H1 (cell line): ENCODE data around the gene AVP. TPM values are rescaled to one million over a fixed set of nuclear protein-coding genes. Genes with fewer than 3 reads are reported as not detected.

ENCODE experiments used
- CTCF ChIA-PET: fragments of 300-600 bp; sonication (Branson Sonifier 250); formaldehyde crosslinking; loops from one replicate; lab custom pipeline; 2021; ENCODE audit not compliant: partially characterized antibody; lab: Charles Lee
- POLR2A ChIA-PET: fragments of 300-600 bp; sonication (Branson Sonifier 250); formaldehyde crosslinking; loops from one replicate; lab custom pipeline; 2021; ENCODE audit warnings: inconsistent platforms; ENCODE audit not compliant: partially characterized antibody; lab: Charles Lee
- DNase-seq, 2 experiments: peaks; one replicate each; pipeline versions ENCODE4 v3.0.0 to v3.0.0-alpha.2; 2010 to 2022; ENCODE audit warnings: low spot score in 2 of 2, low read depth in 1 of 2, mixed read lengths in 1 of 2
- FAIRE-seq: peaks from 2 replicates; lab custom pipeline; 2011; peaks lifted over from hg19 to GRCh38; lab: Jason Lieb, UNC
- H2AFZ ChIP-seq: 2 replicates; pipeline ENCODE4 v1.8.1; 2012; ENCODE audit warnings: low read length, inconsistent platforms
- H2AK5ac ChIP-seq: 2 replicates; pipeline ENCODE4 v1.6.1; 2013; ENCODE audit warnings: low read depth, low read length
- H2BK120ac ChIP-seq: replicated peaks from 2 replicates; pipeline ENCODE3; 2013; ENCODE audit warnings: low read depth, low read length, inconsistent platforms
- H2BK12ac ChIP-seq: 2 replicates; pipeline ENCODE4 v1.6.1; 2013; ENCODE audit warnings: low read depth, low read length
- H2BK15ac ChIP-seq: 2 replicates; pipeline ENCODE4 v1.6.1; 2013; ENCODE audit warnings: low read length
- H2BK20ac ChIP-seq: 2 replicates; pipeline ENCODE4 v1.6.1; 2013; ENCODE audit warnings: low read length
- H2BK5ac ChIP-seq: 2 replicates; pipeline ENCODE4 v1.6.1; 2013; ENCODE audit warnings: low read depth, low read length
- H3K14ac ChIP-seq: 2 replicates; pipeline ENCODE4 v1.6.1; 2013; ENCODE audit warnings: inconsistent platforms; ENCODE audit not compliant: insufficient read length
- H3K18ac ChIP-seq: 2 replicates; pipeline ENCODE4 v1.6.1; 2013; ENCODE audit warnings: low read length; ENCODE audit errors: extremely low read depth
- H3K23ac ChIP-seq: 2 replicates; pipeline ENCODE4 v1.6.1; 2013; ENCODE audit warnings: inconsistent platforms; ENCODE audit not compliant: insufficient read length
- H3K23me2 ChIP-seq: 2 replicates; pipeline ENCODE4 v1.6.1; 2013; ENCODE audit warnings: low read depth, low read length
- H3K27ac ChIP-seq: 2 replicates; pipeline ENCODE4 v1.6.1; 2011; ENCODE audit warnings: low read depth, low read length, inconsistent platforms
- H3K27me3 ChIP-seq, 4 experiments: replicated peaks in 1 of 4; 1 replicate in 1 of 4; 2 replicates in 3 of 4; pipeline versions ENCODE4 v1.6.1 to v1.8.1; 2011 to 2013; ENCODE audit warnings: low read length in 3 of 4, mild to moderate bottlenecking in 3 of 4, inconsistent platforms in 2 of 4, mixed read lengths in 2 of 4, moderate library complexity in 1 of 4; ENCODE audit not compliant: control insufficient read depth in 3 of 4, insufficient read depth in 3 of 4; ENCODE audit errors: extremely low read depth in 1 of 4
- H3K36me3 ChIP-seq, 4 experiments: 2 replicates each; pipeline versions ENCODE4 v1.6.1 to v1.8.1; 2011 to 2013; ENCODE audit warnings: mild to moderate bottlenecking in 4 of 4, low read length in 3 of 4, moderate library complexity in 2 of 4, control low read depth in 1 of 4, inconsistent platforms in 1 of 4; ENCODE audit not compliant: insufficient read depth in 4 of 4, control insufficient read depth in 2 of 4
- H3K4ac ChIP-seq: replicated peaks from 2 replicates; pipeline ENCODE3; 2013; ENCODE audit warnings: low read length, low read depth, mixed read lengths, inconsistent platforms; ENCODE audit not compliant: insufficient read length
- H3K4me1 ChIP-seq, 4 experiments: replicated peaks in 1 of 4; 1 replicate in 1 of 4; 2 replicates in 3 of 4; pipeline versions ENCODE4 v1.6.1 to v1.8.1; 2011 to 2013; ENCODE audit warnings: low read length in 3 of 4, inconsistent platforms in 2 of 4, mixed read lengths in 1 of 4; ENCODE audit not compliant: insufficient read depth in 4 of 4, control insufficient read depth in 3 of 4
- H3K4me2 ChIP-seq, 2 experiments: 2 replicates each; pipeline versions ENCODE4 v1.6.1 to v1.8.1; 2011 to 2013; ENCODE audit warnings: low read depth in 2 of 2, low read length in 2 of 2, control low read depth in 1 of 2, inconsistent platforms in 1 of 2, mild to moderate bottlenecking in 1 of 2; ENCODE audit not compliant: insufficient read depth in 1 of 2
- H3K4me3 ChIP-seq, 4 experiments: fragments of 200-600, 300-600 bp in 1 of 4; sonication (generic), shearing (Covaris generic), sonication (Bioruptor Twin) in 1 of 4; 2 replicates each; pipeline versions ENCODE4 v1.5.1 to v1.8.1; 2011 to 2016; ENCODE audit warnings: low read length in 4 of 4, low read depth in 3 of 4, control low read depth in 2 of 4, inconsistent platforms in 2 of 4, mild to moderate bottlenecking in 2 of 4, mixed read lengths in 1 of 4, moderate library complexity in 1 of 4; ENCODE audit not compliant: insufficient read depth in 2 of 4; ENCODE audit errors: extremely low read depth in 1 of 4
- H3K56ac ChIP-seq: replicated peaks from 2 replicates; pipeline ENCODE3; 2013; ENCODE audit warnings: low read depth, mild to moderate bottlenecking, mixed read lengths, low read length, inconsistent platforms; ENCODE audit not compliant: insufficient read length
- H3K79me1 ChIP-seq: 2 replicates; pipeline ENCODE4 v1.6.1; 2013; ENCODE audit warnings: low read depth, low read length, control low read depth
- H3K79me2 ChIP-seq, 2 experiments: 2 replicates each; pipeline versions ENCODE4 v1.6.1 to v1.8.1; 2012 to 2013; ENCODE audit warnings: low read length in 2 of 2, mild to moderate bottlenecking in 2 of 2, inconsistent platforms in 1 of 2; ENCODE audit not compliant: insufficient read depth in 2 of 2, control insufficient read depth in 1 of 2
- H3K9ac ChIP-seq, 4 experiments: replicated peaks in 1 of 4; 1 replicate in 1 of 4; 2 replicates in 3 of 4; pipeline versions ENCODE4 v1.6.1 to v1.8.1; 2011 to 2013; ENCODE audit warnings: low read depth in 3 of 4, low read length in 3 of 4, control low read depth in 2 of 4, mild to moderate bottlenecking in 2 of 4, moderate library complexity in 2 of 4, inconsistent platforms in 1 of 4; ENCODE audit errors: extremely low read depth in 1 of 4
- H3K9me3 ChIP-seq, 2 experiments: 2 replicates each; pipeline versions ENCODE4 v1.6.1 to v1.8.1; 2012 to 2013; ENCODE audit warnings: mild to moderate bottlenecking in 2 of 2, moderate library complexity in 2 of 2, control low read depth in 1 of 2, inconsistent platforms in 1 of 2, low read depth in 1 of 2, low read length in 1 of 2, mixed read lengths in 1 of 2; ENCODE audit not compliant: insufficient read depth in 2 of 2
- H4K20me1 ChIP-seq, 2 experiments: replicated peaks in 1 of 2; 2 replicates each; pipeline versions ENCODE3 to v1.8.1; 2011 to 2013; ENCODE audit warnings: inconsistent platforms in 2 of 2, low read length in 2 of 2, mild to moderate bottlenecking in 1 of 2; ENCODE audit not compliant: insufficient read depth in 2 of 2, control insufficient read depth in 1 of 2
- H4K5ac ChIP-seq: 2 replicates; pipeline ENCODE4 v1.6.1; 2013; ENCODE audit warnings: low read length, low read depth, mixed read lengths, inconsistent platforms; ENCODE audit not compliant: insufficient read length
- H4K8ac ChIP-seq: 2 replicates; pipeline ENCODE4 v1.8.0; 2013; ENCODE audit warnings: mild to moderate bottlenecking, moderate library complexity, low read length, inconsistent platforms; ENCODE audit not compliant: insufficient read depth; ENCODE audit errors: extremely low read depth
- H4K91ac ChIP-seq: replicated peaks from 2 replicates; pipeline ENCODE3; 2013; ENCODE audit warnings: low read length, mixed read lengths, inconsistent platforms; ENCODE audit not compliant: insufficient read length
- ASH2L ChIP-seq: fragments of 200-600, 300-600 bp; sonication (generic); IDR thresholded peaks from one replicate; pipeline ENCODE4 v1.7.1; 2017; ENCODE audit warnings: low read length
- BRCA1 ChIP-seq: IDR thresholded peaks from 2 replicates; pipeline ENCODE4 v1.6.1; 2012; ENCODE audit warnings: low read depth, low read length, improper control_type of control experiment
- JUND ChIP-seq: IDR thresholded peaks from 2 replicates; pipeline ENCODE4 v1.6.1; 2011; ENCODE audit warnings: mild to moderate bottlenecking, improper control_type of control experiment, low read length
- KDM1A ChIP-seq: fragments of 200-600, 300-600 bp; sonication (generic); IDR thresholded peaks from 2 replicates; pipeline ENCODE4 v1.7.1; 2016; ENCODE audit warnings: mild to moderate bottlenecking, low read length, borderline replicate concordance
- POLR2A ChIP-seq, 2 experiments: IDR thresholded peaks; 1 replicate in 1 of 2; 2 replicates in 1 of 2; pipeline ENCODE4 v1.6.1; 2011; ENCODE audit warnings: low read depth in 2 of 2, low read length in 2 of 2, mild to moderate bottlenecking in 2 of 2; ENCODE audit errors: control extremely low read depth in 1 of 2
- SAP30 ChIP-seq: fragments of 300-600 bp; sonication (generic); IDR thresholded peaks from 2 replicates; pipeline ENCODE4 v1.7.1; 2012; ENCODE audit warnings: low read length, moderate library complexity, mild to moderate bottlenecking, inconsistent platforms; ENCODE audit not compliant: insufficient read depth, insufficient replicate concordance
- SP4 ChIP-seq: IDR thresholded peaks from 2 replicates; pipeline ENCODE4 v1.6.1; 2012; ENCODE audit warnings: low read length, inconsistent platforms
- TAF7 ChIP-seq: optimal IDR thresholded peaks from 2 replicates; pipeline ENCODE3; 2011; ENCODE audit warnings: low read depth, mild to moderate bottlenecking, inconsistent platforms, low read length, moderate library complexity, borderline replicate concordance
- WGBS, 2 experiments: shearing (Covaris generic) in 1 of 2; methylation state at CpG; one replicate each; pipeline versions ENCODE4 v1.1.6 to v1.1.7; 2013 to 2015; ENCODE audit warnings: low lambda C conversion rate in 2 of 2, mixed read lengths in 2 of 2, inconsistent platforms in 1 of 2, low coverage in 1 of 2, missing lambda C conversion rate in 1 of 2; ENCODE audit not compliant: insufficient replicate concordance in 2 of 2, insufficient coverage in 1 of 2, insufficient read length in 1 of 2; ENCODE audit errors: extremely low coverage in 1 of 2, missing lambda C conversion rate in 1 of 2; 5-methylcytosine and 5-hydroxymethylcytosine counted together
- polyA plus RNA-seq, 7 experiments: library from polyadenylated mRNA; depleted of rRNA in 3 of 7; stranded (reverse) in 5 of 7; unstranded in 2 of 7; fragments of >200 nt in 5 of 7; fragments of 200-250 nt in 2 of 7; gene quantifications; 1 replicate in 5 of 7; 2 replicates in 1 of 7; 4 replicates in 1 of 7; pipeline versions ENCODE4 v1.2.1 to v1.2.3, GENCODE V29; 2011 to 2013; ENCODE audit warnings: missing spikeins in 2 of 7, mixed read lengths in 2 of 7
- total RNA-seq: library from RNA; stranded (reverse); fragmentation: NEBNext Ultra II Directional; extraction: Animal tissue kit (Norgen Biotek cat#: 25700); gene quantifications from 2 replicates; pipeline ENCODE4 v1.2.1, GENCODE V29; 2021
- TF ChIP-seq, protein P1 (sequence below): IDR thresholded peaks from 2 replicates; pipeline ENCODE4 v1.6.1; 2011; ENCODE audit warnings: low read length, improper control_type of control experiment
- TF ChIP-seq, protein P2 (sequence below): IDR thresholded peaks from 2 replicates; pipeline ENCODE4 v1.6.1; 2012; ENCODE audit warnings: inconsistent platforms

Gene AVP
- total and polyA plus RNA-seq, 2 of the 8 experiments (the other 6 are each of a cell fraction or from before 2014, with no cell fraction given) = 0.18 TPM; not detected in 1

- H3K79me2 ChIP-seq = peaks cover 0 to 6% of the 10 kb centered on the region in 2 experiments; a peak in 1 of 4 replicates
- peaks cover 5% of the 10 kb centered on the region for H3K79me1 ChIP-seq
- no peak overlapping the region; a peak in 1 of 8 replicates for H3K4me3 ChIP-seq
- no peak overlapping the region for H3K56ac ChIP-seq
- no peak overlapping the region for H4K5ac ChIP-seq
- H2BK20ac ChIP-seq = no peak overlapping the region
- H3K9me3 ChIP-seq = no peaks in the 10 kb centered on the region
- H3K14ac ChIP-seq = no peak overlapping the region
- no peak overlapping the region for H2BK120ac ChIP-seq
- no peak overlapping the region for H3K9ac ChIP-seq
- no peak overlapping the region for H3K18ac ChIP-seq
- H3K4me2 ChIP-seq = peak overlapping the region in 1 of 2 experiments; percentile 59; a peak in 1 of 4 replicates
- no peak overlapping the region for H2AFZ ChIP-seq
- peaks cover 8% of the 10 kb centered on the region for H3K23me2 ChIP-seq
- FAIRE-seq (no peak), DNase-seq (no peak)
- CTCF ChIA-PET = interaction anchor here (1.5 to 1.8 kb wide), 2 partner anchors 11 to 177 kb away, joined by 3 to 7 read pairs; no protein-coding TSS in a partner anchor
- TF ChIP-seq SAP30 (no peak), TAF7 (no peak), ASH2L (no peak), SP4 (no peak), BRCA1 (no peak), JUND (no peak), KDM1A (no peak), POLR2A (IDR thresholded peaks at IDR 0.05; ENCODE audit: control extremely low read depth in 1 of 2, low read depth in 2 of 2, low read length in 2 of 2) (no peak)
- TF ChIP-seq, protein P1, sequence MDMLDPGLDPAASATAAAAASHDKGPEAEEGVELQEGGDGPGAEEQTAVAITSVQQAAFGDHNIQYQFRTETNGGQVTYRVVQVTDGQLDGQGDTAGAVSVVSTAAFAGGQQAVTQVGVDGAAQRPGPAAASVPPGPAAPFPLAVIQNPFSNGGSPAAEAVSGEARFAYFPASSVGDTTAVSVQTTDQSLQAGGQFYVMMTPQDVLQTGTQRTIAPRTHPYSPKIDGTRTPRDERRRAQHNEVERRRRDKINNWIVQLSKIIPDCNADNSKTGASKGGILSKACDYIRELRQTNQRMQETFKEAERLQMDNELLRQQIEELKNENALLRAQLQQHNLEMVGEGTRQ = no peak
- TF ChIP-seq, protein P2, sequence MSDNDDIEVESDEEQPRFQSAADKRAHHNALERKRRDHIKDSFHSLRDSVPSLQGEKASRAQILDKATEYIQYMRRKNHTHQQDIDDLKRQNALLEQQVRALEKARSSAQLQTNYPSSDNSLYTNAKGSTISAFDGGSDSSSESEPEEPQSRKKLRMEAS = no peak
- no peak overlapping the region for H2BK12ac ChIP-seq
- H3K4ac ChIP-seq = no peak overlapping the region
- H2BK5ac ChIP-seq = peak overlapping the region; percentile 53; the same call in 1 of the 2 replicates
- no peaks in the 10 kb centered on the region for H3K27me3 ChIP-seq
- no peak overlapping the region for H3K27ac ChIP-seq
- H3K36me3 ChIP-seq = peaks cover 5 to 21% (median 13%) of the 10 kb centered on the region in 4 experiments; a peak in 6 of 8 replicates
- WGBS, 2 experiments = 89% methylated on average over 5 of the region's 5 CpGs; no CpG with 5 or more reads in 1 of the 2 experiments
- no peak overlapping the region for H2AK5ac ChIP-seq
- H3K4me1 ChIP-seq = peaks cover 2 to 12% (median 9%) of the 10 kb centered on the region in 4 experiments; a peak in 6 of 7 replicates
- POLR2A ChIA-PET = interaction anchor here (0.9 to 1.8 kb wide), 3 partner anchors 13 to 242 kb away, joined by 4 read pairs; partner anchors contain the start of genes CPXM1 and OXT
- H4K20me1 ChIP-seq = peaks cover 0 to 2% of the 10 kb centered on the region in 2 experiments
- H3K23ac ChIP-seq = no peak overlapping the region
- 0 out of 2 replicates have a peak overlapping the region, but pooled peaks have one; percentile 16 for H2BK15ac ChIP-seq
- H4K91ac ChIP-seq = peak overlapping the region; percentile 17
- peak overlapping the region; percentile 11; the same call in 1 of the 2 replicates for H4K8ac ChIP-seq
Observed at GRCh38 chr20:3042625-3043024, 41.9 kb downstream of the AVP start.
